Amygdala (tissue), 56 donors: ENCODE results near the gene GNAT3.

ENCODE experiments used
- DNase-seq, 56 donors: peaks; one replicate each; lab custom pipeline; 2025; lab: John Stamatoyannopoulos, UW

The GNAT3 gene

DNA sequence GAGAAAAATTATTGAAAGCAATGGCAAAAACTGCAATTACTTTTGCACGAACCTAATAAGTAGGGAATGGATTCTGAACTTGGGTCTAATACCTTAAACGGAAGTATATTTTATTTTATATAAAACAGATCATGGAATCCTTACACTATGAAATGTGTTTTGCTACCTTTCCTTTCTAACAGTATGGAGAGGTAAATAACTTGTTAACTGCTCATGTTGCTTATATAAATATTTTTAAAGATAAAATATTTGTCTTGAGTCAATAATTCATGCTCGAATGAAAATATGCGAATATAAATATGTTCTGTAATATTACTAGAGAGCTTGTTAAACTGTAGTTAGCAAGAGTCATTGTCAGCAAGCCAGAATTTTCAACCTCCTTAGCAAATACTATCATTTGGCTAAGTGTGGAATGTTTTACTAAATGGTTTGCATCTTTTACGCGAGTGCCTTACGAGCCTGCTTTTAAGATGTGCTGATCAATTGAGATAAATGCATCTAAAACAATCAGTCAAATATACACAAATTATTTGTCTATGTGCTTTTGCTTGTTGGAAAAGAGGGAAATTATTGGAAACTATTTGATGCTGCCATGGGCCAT is 5.9 kb downstream of the GNAT3 start:
- no peak for DNase-seq

DNA sequence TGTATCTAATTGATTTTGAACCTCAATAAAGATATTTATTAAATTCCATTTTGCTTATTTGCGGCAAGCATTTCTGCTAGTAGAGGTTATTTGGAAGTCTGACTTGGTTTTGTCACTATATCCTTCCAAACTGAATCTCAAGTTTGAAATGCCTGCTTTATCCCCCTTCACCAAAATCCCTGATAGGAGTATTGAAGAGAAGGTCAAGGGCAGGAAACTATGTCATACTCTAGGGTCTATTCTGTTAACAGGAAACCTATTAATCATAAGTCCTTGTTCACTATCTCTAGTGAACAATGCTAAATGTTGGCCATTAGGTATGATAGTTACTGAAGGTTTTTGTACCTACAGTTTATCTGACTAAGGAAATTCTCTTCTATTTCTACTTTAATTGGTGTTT is 11.5 kb downstream of the GNAT3 start:
- no peak for DNase-seq

DNA sequence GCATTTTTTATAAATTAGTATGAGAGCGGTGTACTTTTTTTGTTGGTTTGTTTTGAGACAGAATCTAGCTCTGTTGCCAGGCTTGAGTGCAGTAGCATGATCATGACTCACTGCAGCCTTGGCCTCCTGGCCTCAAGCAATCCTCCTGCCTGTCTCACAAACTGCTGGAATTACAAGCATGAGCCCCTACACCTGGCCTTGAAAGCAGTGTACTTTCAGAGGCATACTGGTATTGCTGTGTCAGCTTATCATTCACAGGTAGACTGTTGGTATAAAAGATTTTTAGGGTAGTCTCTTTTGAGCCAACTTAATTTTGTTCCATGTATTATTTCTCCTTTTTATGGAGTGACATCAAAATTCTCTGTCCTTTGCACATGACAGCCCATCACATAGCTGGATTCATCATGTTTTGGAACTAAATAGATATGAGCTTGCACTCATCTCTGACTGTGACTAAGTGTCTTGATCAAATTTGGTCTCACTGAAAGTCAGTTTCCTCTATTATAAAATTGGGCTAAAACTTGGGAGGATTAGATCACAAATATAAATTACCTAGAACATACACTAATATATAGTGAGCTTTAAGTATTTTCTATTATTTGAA is 12.4 kb downstream of the GNAT3 start:
- DNase-seq = no peak

DNA sequence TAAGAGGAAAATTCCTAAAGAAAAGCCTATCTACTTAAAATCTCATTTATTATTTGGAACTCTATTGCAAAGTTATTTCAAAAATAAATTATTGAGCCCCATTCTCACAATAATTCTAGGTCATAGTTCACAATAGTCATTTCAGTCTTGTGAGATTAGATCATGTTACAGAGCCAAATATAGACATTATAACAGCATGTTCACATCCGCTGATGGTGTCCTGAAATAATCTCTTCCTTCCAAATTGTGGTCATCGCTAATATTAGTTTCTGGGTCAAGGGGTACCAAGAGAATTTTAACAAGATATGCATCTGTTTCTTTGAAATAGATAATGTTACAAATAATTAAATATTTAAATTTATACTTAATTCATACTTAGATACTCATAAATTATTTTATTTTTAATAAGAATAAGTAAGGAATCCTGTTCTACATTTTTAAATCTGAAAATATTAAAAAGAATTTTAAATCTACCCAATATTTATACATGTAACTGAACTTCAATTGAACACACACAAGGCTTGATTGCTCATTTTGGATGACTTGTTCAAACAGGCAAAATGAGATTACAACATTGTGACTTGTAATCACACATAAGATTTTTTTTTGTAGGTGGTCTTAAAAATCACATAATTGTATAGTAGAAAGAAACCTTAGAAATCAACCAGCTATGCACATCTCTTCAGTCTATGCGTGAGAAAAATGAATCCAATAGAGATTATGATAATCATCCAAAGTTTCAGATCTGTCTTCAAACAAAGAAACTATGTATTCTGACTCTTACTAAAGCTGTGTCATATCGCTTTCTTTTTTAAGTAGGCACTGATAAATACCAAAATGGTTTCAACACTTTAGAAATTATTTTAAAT is 13.1 kb downstream of the GNAT3 start:
- DNase-seq = no peak

DNA sequence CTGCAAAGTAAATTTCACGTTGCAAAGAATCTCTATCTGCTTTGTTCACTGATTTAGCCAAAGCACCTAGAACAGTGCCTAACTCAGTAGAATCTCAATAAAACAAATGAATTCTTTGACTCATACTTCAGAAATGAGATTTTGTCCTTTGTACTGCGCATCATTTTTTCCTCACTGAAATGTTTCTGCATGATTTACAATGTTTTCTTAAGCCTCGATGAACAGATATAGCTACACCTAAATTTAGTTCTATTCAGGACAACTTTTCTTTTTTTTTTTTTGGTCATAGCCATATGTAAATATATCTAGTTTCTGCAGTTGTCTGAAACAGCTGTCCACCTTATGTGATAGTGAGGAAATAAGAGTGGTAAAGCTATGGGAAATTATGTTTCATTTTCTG is 15.3 kb downstream of the GNAT3 start:
- DNase-seq = no peak

DNA sequence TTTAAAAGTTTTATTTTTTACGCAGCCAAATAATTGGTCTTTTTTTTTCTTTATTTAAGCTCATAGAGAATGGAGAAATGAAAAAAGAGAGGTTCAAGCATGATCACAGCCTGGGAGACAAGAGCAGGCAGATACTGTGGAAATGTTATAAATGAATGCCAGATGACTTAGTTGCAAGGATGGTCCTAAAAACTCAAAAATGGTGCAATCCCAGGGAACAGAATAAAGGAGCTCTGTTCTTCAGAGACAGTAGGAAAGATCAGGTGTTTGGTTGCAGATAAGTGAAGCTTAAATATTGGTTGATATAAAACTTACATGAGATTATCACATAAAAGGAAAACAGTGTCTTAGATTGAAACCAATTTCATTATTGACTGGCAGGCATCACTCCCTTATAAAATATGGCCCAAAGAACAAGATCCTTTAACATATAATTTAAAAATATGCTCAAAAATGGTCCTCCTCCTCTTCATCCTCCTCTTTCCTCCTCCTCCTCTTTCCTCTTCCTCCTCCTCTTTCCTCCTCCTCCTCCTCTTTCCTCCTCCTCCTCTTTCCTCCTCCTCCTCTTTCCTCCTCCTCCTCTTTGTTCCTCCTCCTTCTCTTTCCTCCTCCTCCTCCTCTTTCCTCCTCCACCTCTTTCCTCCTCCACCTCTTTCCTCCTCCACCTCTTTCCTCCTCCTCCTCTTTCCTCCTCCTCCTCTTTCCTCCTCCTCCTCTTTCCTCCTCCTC is 18.6 kb downstream of the GNAT3 start:
- DNase-seq = no peak

DNA sequence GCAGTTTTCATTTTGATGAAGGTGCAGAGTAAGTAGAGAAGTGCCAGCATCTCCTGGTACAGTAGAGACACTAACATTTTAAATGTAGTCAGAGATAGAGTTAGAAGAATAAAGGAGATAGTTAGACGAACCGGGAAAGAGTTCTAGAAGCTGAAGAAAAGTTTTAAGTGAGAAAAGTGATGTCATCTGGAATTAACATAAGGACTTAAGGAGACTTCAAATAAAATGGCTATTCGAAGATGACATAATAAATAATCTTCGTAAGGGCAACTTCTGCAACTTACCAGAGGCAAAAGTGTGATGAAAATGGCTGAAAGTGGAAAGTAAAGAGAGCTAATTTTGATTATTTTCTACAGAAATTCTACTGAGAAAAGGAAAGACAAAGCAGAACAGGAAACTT is 20.4 kb downstream of the GNAT3 start:
- DNase-seq = no peak

DNA sequence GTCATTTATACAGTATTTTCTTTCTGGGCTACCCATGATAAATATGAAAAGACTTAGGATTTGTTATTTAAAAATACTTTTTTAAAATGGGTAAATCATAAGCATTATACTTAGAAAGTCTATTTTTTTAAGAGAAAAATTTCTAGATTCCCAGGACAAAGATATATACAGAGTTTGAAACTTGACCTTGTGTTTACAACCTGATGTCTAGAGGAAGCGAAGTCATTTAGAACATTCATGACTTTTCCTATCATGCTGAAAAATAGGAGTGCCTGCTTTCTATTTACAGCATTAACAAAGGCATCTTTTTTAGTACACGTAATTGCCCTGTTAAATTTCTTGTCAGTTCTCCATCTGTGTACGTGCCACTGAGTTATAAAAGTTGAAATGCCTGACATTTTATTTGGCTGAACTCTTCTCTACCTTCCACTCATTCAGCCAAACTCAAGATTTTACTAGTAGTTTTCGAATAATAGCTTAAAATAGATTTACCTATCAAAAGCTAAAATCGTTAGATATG is 23.0 kb downstream of the GNAT3 start:
- DNase-seq = no peak

DNA sequence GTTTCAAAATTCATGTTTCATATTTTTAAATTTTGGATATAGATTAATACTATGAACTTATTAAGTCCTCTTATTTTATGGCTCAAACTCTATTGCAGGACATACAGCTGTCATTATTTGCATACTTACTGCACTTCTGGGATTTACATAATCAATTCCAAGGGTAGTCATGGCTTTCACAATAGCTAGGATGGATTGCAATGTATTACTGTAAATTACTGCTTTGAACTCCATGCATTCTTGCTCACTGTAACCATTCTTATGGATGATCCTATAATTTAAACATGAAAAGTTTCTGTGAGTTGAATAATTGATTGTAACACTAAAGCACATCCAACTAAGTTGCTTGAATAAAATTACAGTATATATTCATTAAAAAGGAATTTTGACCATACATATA is 23.5 kb downstream of the GNAT3 start:
- no peak for DNase-seq

DNA sequence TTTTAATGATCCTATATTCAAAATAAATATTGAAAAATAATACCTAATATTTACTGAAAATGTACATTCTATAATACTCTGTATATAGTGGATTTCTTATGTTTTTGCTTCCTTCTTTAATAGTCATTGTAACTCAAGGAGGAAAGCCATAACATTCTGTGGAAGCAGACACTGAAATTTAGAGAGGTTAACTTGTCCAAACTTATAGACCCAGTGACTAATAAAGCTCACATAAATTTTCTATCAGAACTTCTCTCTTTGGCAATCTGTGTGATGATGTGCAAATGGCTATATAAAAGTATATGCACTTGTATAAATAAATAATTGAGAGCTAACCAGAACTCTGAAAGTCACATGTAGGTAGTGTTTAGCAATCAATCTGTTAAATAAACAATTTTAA is 26.1 kb downstream of the GNAT3 start:
- DNase-seq = no peak

DNA sequence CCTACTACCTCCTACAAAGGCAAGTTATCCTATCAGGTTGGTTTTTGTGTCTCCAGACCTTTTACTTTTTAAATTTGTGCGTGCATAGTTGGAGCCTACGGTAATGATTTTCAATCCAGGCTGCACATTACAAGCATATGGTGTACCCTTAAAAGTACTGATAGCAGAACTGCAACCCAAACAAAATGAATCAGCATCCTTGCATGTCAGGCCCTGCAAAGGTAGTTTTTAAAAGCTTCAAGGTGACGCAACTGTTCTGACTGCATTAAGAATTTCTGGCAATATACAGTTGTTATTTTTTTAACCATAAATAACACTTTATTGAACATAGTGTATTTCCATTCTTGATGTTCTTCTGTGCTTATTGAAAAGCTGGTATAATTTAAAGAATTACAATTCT is 28.9 kb downstream of the GNAT3 start:
- DNase-seq = no peak

DNA sequence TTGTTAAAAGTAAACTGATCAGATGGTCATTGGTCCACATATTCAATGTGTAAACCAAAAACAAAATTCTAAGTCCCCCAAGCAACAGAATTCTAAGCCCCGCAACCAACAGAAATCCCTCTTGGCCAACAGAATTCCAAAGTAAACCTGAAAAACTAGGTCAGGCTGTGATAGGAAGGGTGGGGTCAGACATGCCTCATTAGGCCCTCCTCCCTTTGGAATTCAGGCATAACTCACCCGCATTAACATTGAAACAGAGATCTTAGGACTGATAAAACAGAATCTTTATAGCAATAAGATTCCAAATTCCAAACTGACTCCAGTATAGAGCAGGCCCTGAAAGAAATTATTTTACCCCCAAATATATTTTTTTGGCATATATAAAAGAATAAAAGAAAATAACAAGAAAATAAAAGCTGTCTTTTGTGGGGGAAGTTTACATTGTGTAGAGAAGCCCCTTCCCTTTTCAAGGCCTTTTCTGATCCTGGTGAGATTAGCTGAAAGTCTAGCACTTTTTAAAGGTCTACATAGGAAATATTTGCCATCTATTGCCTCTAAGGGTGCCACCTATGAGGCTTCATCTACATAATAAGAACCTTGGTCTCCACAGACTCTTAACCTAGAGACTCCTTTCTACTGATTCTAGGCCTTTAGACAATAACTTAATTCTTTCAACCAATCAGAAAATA is 30.5 kb downstream of the GNAT3 start:
- DNase-seq = no peak

DNA sequence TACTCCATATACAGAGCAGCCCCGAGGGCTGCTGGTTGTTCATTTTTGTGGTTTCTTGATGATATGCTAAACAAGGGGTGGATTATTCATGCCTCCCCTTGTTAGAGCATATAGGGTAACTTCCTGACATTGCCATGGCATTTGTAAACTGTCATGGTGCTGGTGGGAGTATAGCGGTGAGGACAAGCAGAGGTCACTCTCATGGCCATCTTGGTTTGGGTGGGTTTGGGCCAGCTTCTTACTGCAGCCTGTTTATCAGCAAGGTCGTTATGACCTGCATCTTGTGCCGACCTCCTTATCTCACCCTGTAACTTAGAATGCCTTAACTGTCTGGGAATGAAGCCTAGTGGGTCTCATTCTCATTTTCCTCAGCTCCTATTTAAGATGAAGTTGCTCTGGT is 31.3 kb downstream of the GNAT3 start:
- no peak for DNase-seq

DNA sequence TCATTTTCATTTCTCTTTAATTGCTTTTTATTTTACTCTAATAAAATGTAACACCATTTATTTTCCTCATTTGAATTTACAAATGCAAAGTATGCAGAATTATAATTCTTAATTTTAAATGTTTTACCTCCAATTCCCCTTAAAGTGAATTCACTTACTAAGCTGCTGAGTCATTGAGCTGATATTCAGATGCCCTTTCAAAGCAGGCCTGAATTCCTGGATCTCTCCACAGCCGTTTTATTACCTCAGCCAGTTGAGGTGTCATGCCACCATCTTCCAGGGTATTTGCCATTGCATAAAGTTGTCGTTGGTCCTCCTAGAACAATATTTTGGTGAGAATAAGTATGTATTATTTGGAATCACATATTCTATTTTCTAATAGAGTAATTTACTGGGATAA is 33.2 kb downstream of the GNAT3 start:
- no peak for DNase-seq

DNA sequence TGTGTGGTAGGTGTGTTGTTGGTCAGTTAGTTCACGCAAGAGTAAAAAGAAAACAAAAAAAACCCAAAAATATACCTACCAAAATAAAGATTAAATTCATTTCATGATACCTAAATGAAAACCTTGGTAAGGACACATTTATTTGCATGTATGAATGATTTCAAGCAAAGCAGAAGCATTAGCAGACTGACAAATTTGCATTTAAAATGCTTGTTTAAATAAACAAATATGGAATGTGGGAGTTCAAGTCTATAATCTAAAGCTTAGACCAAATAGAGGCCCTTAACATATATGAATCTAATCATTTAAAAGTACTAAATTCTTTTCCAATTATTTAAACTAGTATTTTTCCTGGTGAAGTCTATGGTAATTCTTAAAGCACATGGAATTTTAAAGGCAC is 35.8 kb downstream of the GNAT3 start:
- no peak for DNase-seq

DNA sequence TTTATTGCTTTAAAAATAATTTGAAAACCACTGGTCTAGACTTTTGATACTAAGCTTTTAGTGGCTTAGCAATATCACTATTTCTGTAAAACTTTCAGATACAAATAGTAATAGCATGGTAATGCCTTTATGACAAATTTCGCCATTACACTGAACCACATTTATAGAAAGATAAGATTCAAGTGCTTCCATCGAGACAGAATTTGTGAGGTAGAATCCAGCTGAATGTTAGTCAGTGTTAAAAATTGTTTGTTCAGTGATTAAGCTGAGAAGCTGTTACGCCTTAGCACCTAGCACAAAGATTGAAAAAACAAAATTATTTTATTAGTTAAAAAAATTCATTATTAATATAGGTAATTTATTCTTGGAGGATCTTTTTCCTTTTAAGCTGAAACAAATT is 36.5 kb downstream of the GNAT3 start:
- DNase-seq = no peak

DNA sequence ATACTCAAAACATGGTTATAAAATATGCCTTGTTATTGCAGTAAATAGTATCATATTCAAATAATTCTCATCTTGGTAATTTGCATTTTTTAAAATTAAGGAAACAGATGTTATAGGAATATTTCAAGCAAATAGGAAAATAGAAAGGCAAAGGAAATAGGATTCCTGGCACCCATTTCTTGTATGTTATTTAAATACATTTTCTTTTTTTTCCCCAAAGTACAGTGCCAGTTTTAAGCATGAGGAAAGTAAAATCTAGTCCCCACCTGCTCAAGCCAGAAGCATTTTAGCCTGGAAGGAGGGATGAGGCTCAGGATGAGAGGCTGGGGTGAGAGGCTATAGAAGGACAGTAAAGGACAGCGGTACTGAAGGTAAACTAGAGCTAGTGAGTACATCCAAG is 38.1 kb downstream of the GNAT3 start:
- no peak for DNase-seq

DNA sequence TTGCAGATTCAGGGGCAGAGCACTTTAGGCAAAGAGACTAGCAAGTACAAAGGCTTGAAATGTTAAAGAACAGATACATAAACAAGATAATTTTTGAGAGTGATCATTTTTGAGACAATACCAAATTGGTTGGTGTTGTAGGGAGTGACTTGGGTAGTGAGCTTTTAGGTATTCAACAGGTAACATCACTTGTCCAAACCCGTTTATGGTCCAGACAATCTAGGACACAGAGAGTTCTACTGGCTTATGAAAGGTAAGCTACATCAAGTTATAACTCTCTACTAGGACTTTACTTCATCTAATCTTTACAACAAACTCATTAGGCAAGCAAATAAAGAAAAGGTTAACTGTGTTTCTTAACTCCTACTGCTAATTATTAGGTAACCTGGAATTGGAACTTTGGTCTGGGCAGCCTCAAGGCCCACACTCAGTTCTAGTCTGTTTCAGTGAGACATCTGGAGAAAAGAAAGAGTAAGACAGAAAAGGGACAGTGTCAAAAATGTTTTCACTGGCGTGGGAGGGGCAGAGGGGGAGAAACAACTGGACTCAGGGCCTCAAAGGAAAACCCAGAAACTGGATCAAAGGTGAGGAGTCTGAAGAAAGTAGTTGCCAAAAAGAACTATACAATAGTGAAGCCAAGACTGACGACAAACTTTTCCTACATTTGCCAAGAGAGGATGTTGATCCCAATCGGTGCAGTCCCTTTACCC is 39.2 kb downstream of the GNAT3 start:
- DNase-seq = no peak

DNA sequence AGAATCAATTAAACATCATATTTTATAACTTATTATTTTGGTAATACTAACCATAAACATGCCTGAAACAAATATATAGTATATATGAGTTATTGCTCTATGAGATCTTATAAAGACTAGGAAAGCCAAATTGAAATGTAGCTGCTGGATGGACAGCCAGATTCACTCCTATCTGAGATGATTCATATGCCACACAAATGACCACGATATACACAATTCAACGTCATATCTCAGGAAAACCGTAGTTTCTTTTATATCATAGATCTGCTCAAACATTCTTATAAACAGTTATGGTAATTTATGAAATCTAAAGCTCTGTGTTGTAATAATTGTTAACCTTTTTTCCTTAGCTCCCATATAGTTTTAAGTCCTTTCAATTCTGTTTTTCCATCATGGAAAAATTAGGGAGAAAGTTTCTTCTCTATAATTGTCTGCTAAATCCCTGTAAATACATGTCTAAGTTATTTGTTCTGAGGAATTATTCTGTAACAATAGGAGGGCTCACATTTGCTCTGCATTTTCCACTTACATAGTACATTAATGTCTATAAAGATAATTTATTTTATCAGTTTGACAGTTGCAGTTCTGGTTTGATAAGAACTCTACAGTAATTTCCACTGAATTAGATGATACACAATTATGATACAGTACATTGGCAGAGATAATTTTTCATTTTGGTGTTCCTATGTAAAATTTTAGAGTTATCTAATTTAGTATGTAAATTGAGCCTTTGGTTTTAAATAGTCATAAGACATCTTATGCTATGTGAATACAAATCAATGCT is 42.7 kb downstream of the GNAT3 start:
- DNase-seq = no peak
